NCI-H2227 (cell line): ENCODE data around the gene PPP1R9A.
A peak's percentile ranks its signal among the peaks of the same experiment; 100 is the strongest.

ENCODE experiments used
- DNase-seq: peaks from one replicate; lab custom pipeline; 2025; ENCODE audit not compliant: unreplicated experiment; lab: John Stamatoyannopoulos, UW

The PPP1R9A gene

GRCh38 chr7:94907026-94907810 is at the start of gene PPP1R9A:
Gene PPP1R9A (plus strand): TSS chr7:94907594. CDS start chr7:94910114, 2,520 bp downstream.
- DNase-seq = peak; percentile 76

- DNase-seq = no peak
Observed at GRCh38 chr7:94871132-94871531, 36.3 kb upstream of the PPP1R9A start.

- no peak for DNase-seq
Observed at GRCh38 chr7:94873239-94873638, 34.2 kb upstream of the PPP1R9A start.

- peak; percentile 12 for DNase-seq
Observed at GRCh38 chr7:94874036-94874785, 33.2 kb upstream of the PPP1R9A start.

GRCh38 chr7:94875201-94875600 is 32.2 kb upstream of the PPP1R9A start:
- no peak for DNase-seq

- DNase-seq = no peak
Observed at GRCh38 chr7:94877731-94878670, 29.4 kb upstream of the PPP1R9A start.

GRCh38 chr7:94882891-94883290 is 24.5 kb upstream of the PPP1R9A start:
- no peak for DNase-seq

- DNase-seq = no peak
Observed at GRCh38 chr7:94883616-94884015, 23.8 kb upstream of the PPP1R9A start.

GRCh38 chr7:94888551-94888950 is 18.8 kb upstream of the PPP1R9A start:
- DNase-seq = peak; percentile 8

- DNase-seq = no peak
Observed at GRCh38 chr7:94888995-94889523, 18.3 kb upstream of the PPP1R9A start.

GRCh38 chr7:94890216-94890615 is 17.2 kb upstream of the PPP1R9A start:
- no peak for DNase-seq

GRCh38 chr7:94893661-94894060 is 13.7 kb upstream of the PPP1R9A start:
- DNase-seq = no peak

- no peak for DNase-seq
Observed at GRCh38 chr7:94897541-94897940, 9.9 kb upstream of the PPP1R9A start.

- no peak for DNase-seq
Observed at GRCh38 chr7:94898340-94898739, 9.1 kb upstream of the PPP1R9A start.

- DNase-seq = no peak
Observed at GRCh38 chr7:94901981-94902380, 5.4 kb upstream of the PPP1R9A start.

GRCh38 chr7:94903971-94904370 is 3.4 kb upstream of the PPP1R9A start:
- no peak for DNase-seq

- no peak for DNase-seq
Observed at GRCh38 chr7:94904982-94905381, 2.4 kb upstream of the PPP1R9A start.

- no peak for DNase-seq
Observed at GRCh38 chr7:94906065-94906851, 1.1 kb upstream of the PPP1R9A start.

- peak; percentile 84 for DNase-seq
Observed at GRCh38 chr7:94907811-94908322, 473 bp downstream of the PPP1R9A start.
